SK-N-SH (cell line): ENCODE data around the gene PGAP3.

Experiments
- ELF1 ChIP-seq: IDR thresholded peaks from 2 replicates; pipeline ENCODE4 v1.4.0; 2012
- FOXJ3 ChIP-seq: sonication (generic); formaldehyde crosslinking; IDR thresholded peaks from 2 replicates; pipeline ENCODE4 v1.5.1; 2020; ENCODE audit warnings: mild to moderate bottlenecking, missing genetic modification reagents
- FOXM1 ChIP-seq: IDR thresholded peaks from 2 replicates; pipeline ENCODE4 v1.4.0; 2012; ENCODE audit warnings: low read depth, mild to moderate bottlenecking
- GABPA ChIP-seq: IDR thresholded peaks from 2 replicates; pipeline ENCODE4 v1.4.0; 2012; ENCODE audit warnings: low read depth, mild to moderate bottlenecking
- POLR2AphosphoS5 ChIP-seq: IDR thresholded peaks from 2 replicates; pipeline ENCODE4 v1.6.1; 2012; ENCODE audit warnings: low read depth, low read length
- RAD21 ChIP-seq: IDR thresholded peaks from 2 replicates; pipeline ENCODE4 v1.6.1; 2012; ENCODE audit warnings: mild to moderate bottlenecking, low read length
- TEAD4 ChIP-seq: IDR thresholded peaks from 2 replicates; pipeline ENCODE4 v1.4.0; 2012; ENCODE audit warnings: mild to moderate bottlenecking, borderline replicate concordance; ENCODE audit not compliant: insufficient read depth
- YY1 ChIP-seq: IDR thresholded peaks from 2 replicates; pipeline ENCODE4 v1.4.0; 2012; ENCODE audit warnings: low read depth, mild to moderate bottlenecking
- TF ChIP-seq, protein P1 (sequence below): fragments of 200-600 bp; sonication (generic); IDR thresholded peaks from 2 replicates; pipeline ENCODE4 v1.6.1; 2017; ENCODE audit warnings: antibody characterized with exemption, mild to moderate bottlenecking, moderate library complexity
- TF ChIP-seq, protein P2 (sequence below): IDR thresholded peaks from 2 replicates; pipeline ENCODE4 v1.6.1; 2012; ENCODE audit warnings: mild to moderate bottlenecking, low read depth, low read length, moderate library complexity
- TF ChIP-seq, protein P3 (sequence below): IDR thresholded peaks from 2 replicates; pipeline ENCODE4; 2012
- TF ChIP-seq, protein P4 (sequence below): IDR thresholded peaks from 2 replicates; pipeline ENCODE4 v1.4.0; 2012; ENCODE audit warnings: low read depth, borderline replicate concordance
- TF ChIP-seq, protein P5 (sequence below): fragments of 150-350 bp; IDR thresholded peaks from 2 replicates; pipeline ENCODE4 v1.6.1; 2016; ENCODE audit warnings: mild to moderate bottlenecking, low read depth, low read length

DNA sequence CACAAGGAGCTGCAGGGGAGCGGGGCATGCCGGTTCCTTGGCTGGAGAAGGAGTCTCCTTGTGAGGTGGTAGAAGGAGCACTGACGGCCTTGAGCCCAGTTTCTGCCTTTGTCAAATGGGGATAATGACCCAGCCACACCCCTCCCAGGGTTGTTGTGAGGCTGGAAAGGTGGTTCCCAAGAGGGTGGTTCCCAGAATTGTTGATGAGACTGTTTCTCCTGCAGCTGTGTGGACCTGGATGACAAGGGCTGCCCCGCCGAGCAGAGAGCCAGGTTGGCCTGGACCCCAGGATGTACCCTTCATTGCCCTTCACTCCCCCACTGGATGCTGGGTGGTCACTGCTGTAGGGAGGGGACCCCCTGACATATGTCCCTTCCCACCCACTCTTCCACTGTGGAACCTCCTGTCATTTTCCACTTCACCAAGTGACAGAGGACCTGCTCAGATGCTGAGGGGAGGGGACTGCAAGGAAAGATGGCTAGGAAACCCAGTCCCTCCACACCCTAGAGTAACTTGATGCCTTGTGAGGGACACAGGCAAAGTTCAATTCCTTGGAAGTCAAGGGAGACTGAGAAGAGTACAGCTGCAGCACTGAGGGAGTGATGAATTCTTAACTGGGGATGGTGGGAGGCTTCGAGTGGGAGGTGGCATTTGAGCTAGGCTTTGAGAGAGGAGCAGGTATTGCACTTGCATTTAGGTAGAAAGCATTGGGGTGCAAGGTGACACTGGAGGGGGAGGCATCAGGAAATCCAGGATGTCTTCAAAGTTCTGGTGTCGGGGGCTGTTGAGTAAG lies 31.9 kb upstream of the PGAP3 start:
- TF ChIP-seq, protein P1, sequence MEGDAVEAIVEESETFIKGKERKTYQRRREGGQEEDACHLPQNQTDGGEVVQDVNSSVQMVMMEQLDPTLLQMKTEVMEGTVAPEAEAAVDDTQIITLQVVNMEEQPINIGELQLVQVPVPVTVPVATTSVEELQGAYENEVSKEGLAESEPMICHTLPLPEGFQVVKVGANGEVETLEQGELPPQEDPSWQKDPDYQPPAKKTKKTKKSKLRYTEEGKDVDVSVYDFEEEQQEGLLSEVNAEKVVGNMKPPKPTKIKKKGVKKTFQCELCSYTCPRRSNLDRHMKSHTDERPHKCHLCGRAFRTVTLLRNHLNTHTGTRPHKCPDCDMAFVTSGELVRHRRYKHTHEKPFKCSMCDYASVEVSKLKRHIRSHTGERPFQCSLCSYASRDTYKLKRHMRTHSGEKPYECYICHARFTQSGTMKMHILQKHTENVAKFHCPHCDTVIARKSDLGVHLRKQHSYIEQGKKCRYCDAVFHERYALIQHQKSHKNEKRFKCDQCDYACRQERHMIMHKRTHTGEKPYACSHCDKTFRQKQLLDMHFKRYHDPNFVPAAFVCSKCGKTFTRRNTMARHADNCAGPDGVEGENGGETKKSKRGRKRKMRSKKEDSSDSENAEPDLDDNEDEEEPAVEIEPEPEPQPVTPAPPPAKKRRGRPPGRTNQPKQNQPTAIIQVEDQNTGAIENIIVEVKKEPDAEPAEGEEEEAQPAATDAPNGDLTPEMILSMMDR, result no peak
- TF ChIP-seq POLR2AphosphoS5 (no peak), FOXM1 (no peak), ELF1 (no peak), RAD21 (no peak), TEAD4 (no peak), GABPA (no peak), FOXJ3 (no peak), YY1 (no peak)
- TF ChIP-seq, protein P2, sequence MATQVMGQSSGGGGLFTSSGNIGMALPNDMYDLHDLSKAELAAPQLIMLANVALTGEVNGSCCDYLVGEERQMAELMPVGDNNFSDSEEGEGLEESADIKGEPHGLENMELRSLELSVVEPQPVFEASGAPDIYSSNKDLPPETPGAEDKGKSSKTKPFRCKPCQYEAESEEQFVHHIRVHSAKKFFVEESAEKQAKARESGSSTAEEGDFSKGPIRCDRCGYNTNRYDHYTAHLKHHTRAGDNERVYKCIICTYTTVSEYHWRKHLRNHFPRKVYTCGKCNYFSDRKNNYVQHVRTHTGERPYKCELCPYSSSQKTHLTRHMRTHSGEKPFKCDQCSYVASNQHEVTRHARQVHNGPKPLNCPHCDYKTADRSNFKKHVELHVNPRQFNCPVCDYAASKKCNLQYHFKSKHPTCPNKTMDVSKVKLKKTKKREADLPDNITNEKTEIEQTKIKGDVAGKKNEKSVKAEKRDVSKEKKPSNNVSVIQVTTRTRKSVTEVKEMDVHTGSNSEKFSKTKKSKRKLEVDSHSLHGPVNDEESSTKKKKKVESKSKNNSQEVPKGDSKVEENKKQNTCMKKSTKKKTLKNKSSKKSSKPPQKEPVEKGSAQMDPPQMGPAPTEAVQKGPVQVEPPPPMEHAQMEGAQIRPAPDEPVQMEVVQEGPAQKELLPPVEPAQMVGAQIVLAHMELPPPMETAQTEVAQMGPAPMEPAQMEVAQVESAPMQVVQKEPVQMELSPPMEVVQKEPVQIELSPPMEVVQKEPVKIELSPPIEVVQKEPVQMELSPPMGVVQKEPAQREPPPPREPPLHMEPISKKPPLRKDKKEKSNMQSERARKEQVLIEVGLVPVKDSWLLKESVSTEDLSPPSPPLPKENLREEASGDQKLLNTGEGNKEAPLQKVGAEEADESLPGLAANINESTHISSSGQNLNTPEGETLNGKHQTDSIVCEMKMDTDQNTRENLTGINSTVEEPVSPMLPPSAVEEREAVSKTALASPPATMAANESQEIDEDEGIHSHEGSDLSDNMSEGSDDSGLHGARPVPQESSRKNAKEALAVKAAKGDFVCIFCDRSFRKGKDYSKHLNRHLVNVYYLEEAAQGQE, result no peak
- TF ChIP-seq, protein P3, sequence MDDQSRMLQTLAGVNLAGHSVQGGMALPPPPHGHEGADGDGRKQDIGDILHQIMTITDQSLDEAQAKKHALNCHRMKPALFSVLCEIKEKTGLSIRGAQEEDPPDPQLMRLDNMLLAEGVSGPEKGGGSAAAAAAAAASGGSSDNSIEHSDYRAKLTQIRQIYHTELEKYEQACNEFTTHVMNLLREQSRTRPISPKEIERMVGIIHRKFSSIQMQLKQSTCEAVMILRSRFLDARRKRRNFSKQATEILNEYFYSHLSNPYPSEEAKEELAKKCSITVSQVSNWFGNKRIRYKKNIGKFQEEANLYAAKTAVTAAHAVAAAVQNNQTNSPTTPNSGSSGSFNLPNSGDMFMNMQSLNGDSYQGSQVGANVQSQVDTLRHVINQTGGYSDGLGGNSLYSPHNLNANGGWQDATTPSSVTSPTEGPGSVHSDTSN, result no peak
- TF ChIP-seq, protein P4, sequence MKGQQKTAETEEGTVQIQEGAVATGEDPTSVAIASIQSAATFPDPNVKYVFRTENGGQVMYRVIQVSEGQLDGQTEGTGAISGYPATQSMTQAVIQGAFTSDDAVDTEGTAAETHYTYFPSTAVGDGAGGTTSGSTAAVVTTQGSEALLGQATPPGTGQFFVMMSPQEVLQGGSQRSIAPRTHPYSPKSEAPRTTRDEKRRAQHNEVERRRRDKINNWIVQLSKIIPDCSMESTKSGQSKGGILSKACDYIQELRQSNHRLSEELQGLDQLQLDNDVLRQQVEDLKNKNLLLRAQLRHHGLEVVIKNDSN, result no peak
- TF ChIP-seq, protein P5, sequence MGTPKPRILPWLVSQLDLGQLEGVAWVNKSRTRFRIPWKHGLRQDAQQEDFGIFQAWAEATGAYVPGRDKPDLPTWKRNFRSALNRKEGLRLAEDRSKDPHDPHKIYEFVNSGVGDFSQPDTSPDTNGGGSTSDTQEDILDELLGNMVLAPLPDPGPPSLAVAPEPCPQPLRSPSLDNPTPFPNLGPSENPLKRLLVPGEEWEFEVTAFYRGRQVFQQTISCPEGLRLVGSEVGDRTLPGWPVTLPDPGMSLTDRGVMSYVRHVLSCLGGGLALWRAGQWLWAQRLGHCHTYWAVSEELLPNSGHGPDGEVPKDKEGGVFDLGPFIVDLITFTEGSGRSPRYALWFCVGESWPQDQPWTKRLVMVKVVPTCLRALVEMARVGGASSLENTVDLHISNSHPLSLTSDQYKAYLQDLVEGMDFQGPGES, result no peak
